AG08395 (cell line): ENCODE results near the gene MAST2.
A peak's percentile ranks its signal among the peaks of the same experiment; 100 is the strongest.
"Not testable (repeated sequence)": the region's sequence is repeated elsewhere in the genome, so short reads cannot be mapped to it uniquely, and the experiment has no call there.

Source experiments
- DNase-seq: peaks from one replicate; pipeline ENCODE4 v3.0.0; 2012; ENCODE audit warnings: mixed read lengths, low spot score

MAST2 gene

DNA sequence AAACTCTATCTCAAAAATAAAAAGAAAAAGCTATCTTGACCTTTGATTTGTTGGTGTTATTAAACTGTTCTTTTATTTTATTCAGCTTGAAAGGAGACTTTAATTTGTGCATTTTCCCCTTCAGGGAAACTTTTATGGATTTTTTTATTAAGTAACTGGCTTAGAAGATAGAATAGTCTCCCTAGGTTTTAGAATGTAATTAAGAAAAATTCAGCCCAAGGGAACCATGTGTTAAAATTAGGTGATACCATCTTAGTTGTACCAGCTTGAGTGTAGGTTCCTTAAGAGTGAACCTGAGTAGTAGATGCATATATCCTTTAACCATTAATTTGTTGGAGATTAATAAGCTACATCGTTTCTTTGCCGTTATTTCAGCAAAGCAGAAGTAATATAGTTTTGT, 11.4 kb downstream of the MAST2 start:
- DNase-seq: no peak

DNA sequence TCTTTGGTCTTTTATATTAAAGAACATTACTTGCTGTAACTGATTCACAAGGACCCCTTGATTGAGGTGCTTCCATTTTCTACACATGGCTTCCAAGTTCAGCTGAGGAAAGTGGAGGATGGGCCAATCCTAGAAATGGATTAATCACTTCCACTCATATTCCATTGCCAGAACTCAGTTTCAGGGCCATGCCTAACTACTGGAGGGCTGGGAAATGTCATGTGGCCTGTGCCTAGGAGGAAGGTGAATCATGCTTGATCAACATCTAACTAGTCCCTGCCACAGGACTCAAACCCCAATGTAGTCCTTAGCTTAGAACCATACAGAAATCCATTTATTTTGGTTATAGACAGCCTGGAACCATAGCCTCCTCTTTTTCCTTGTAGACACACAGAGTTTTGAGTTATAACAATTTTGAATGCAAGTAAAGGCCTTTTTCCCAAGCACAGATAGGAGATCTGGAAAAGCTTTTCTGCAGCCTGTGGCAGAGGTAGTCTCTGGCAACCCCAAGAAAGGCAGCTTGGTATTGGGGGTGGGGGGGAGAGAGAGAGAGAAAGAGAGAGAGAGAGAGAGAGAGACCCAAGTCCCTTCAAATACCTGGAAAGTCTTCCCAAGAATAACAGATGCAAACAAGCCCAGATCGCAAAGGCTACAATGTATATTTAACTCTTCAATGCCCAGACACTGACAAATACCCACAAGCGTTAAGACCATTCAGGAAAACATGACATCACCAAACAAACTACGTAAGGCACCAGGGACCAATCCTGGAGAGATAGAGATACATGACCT, 12.5 kb downstream of the MAST2 start:
- DNase-seq: peak; percentile 47

DNA sequence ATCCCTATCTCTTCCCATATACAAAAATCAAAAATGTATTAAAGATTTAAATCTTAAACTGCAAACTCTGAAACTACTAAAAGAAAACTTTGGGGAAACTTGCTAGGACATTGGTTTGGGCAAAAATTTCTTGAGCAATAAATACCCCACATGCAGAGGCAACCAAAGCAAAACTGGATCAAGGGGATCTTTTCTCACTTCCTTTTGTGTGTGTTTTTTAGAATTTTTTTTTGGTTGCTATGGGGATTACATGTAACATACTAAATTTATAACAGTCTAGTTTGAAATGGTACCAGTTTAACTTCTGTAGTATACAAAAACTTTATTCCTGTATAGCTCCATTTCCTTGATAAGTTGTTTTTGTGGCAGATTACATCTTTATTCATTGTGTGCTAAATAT, 16.8 kb downstream of the MAST2 start:
- no peak for DNase-seq

DNA sequence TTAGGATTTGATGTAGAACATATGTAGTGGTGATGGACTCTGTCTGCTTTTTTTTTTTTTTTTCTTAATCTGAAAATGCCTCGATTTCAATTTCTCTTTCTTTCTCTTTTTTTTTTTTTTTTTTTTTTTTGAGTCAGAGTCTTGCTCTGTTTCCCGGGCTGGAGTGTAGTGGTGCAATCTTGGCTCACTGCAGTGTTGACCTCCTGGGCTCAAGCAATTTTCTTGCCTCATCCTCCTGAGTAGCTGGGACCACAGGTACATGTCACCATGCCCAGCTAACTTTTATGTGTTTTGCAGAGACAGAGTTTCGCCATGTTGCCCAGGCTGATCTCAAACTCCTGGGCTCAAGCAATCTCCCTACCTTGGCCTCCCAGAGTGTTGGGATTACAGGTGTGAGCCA, 17.4 kb downstream of the MAST2 start:
- no peak for DNase-seq

DNA sequence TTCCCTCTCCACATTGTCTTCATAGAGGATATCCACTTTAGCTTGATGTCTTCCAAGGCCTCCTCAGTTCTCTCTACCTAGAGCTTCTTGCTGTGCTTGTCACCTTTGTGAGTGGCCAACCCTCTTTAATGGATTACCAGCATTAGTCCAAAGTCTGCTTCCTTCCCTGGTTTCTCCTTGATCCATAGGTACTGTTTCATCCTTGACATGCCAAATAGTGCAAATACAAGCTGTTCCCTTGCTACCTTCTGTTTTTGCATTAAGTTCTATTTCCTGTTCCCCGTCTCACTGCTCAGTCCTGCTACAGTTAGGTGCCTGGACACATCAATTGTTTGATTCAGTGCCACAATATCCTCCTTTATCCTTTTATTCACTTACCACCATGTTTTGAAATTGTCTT, 19.2 kb downstream of the MAST2 start:
- no peak for DNase-seq

DNA sequence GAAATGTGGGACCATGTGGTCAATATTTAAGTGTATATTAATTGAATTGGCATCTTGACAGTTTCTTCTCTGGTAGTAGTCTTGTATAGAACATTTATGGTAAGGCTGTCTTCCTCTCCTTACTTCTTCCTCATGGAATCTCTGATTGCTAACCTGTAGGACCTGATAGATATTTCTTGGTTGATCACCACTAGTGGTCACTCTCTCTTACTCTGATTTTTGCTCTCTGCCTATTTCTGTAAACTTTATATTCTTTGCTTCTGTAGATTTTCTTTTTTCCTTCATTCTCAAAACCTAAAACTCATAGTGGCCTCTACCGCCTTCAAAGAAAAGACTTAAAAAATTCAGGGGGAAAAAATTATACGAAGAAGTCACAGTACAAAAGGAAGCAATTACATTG, 21.2 kb downstream of the MAST2 start:
- DNase-seq: no peak

DNA sequence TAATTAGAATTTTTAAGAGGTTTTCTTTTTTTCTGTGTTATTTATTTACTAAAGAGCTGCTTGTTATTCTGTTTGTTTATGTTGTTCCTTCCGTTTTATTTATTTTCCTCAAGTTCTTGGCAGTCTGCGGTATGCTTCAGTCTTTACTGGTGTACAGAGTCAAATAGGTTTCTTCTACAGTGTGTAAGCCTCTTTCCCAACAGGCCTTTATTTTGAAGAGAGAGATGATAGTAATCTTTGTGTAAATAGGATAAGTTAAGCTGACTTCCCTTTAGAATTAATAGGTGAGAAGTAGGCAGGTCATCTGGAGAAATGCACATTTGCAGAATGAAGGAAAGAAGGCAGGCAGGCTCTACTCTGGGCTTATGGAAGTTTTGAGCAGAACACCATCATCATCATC, 23.8 kb downstream of the MAST2 start:
- DNase-seq: no peak

DNA sequence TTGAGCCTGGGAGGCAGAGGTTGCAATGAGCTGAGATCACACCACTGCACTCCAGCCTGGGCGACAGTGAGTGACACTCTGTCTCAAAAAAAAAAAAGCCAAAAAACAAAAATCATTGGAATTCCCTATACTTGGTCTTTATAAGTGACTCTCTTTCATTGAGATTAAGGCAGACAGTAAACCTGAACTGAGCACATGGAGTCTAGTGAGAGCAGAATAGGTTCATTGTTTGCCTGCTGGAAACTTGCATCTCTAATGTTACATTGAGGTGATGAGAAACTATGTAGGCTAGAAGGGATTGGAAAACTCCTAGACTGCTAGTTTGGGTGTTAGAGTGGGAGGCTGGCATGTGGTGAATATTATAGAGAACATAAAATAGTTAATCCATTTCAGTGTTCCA, 25.4 kb downstream of the MAST2 start:
- no peak for DNase-seq

DNA sequence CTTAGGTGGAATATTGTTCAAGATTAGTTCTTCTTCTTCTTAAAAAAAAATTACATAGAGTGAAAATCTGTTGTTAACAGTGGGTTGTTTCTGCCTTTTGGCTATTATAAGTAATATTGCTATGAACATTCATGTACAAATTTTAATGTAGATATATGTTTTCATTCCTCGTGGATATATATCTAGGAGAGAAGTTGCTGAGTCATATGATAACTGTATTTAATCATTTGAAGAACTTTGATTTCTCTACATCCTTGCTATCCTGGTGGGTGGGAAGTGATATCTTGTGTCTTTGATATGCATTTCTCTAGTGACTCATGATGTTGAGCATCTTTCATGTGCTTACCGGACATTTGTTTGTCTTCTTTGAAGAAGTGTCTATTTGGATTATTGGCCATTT, 29.9 kb downstream of the MAST2 start:
- DNase-seq: no peak

DNA sequence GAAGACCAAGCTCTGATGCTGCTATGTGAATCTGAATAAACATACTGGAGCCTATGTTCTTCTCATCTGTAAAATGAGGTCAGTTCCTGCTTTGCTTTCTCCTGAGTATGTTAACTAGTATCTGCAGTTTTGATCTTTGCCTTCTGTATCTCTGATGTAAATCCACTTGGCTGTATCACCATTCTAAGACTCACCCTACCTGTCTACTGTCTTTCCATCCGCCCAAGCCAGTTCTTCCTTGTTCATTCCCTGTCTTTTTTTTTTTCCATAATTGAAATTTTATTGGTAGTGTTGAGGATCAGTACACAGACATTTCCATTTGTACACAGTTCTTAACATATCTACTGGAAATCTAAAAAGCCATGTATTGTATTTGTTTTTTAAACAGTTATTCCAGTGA, 31.3 kb downstream of the MAST2 start:
- no peak for DNase-seq

DNA sequence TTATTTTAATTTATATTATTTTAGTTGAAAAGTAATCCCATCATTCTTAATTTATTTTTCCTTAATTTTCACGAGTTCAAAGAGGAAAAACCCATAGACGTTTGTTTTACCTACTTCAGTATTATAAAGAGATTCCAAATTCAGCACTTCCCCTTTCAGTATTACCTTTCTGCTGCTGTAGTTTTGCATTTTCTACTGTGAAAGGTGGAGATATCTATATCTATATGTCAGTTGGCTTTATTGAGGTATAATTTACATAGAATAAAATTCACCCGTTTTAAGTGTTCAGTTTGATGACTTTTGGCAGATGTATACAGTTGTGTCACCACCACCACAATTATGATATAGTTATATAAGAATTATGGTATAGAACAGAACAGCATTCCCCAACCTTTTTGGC, 33.0 kb downstream of the MAST2 start:
- no peak for DNase-seq

DNA sequence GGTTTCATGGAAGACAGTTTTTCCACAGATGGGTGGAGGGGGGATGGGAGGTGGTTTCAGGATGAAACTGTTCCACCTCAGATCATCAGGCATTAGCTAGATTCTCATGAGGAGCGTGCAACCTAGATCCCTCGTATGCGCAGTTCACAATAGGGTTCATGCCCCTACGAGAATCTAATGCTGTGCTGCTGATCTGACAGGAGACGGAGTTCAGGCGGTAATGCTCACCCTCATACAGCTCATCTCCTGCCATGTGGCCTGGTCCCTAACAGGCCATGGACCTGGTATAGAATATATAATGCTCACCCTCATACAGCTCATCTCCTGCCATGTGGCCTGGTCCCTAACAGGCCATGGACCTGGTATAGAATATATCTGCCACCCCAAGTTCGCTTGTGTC, 33.4 kb downstream of the MAST2 start:
- DNase-seq: not testable (repeated sequence)

DNA sequence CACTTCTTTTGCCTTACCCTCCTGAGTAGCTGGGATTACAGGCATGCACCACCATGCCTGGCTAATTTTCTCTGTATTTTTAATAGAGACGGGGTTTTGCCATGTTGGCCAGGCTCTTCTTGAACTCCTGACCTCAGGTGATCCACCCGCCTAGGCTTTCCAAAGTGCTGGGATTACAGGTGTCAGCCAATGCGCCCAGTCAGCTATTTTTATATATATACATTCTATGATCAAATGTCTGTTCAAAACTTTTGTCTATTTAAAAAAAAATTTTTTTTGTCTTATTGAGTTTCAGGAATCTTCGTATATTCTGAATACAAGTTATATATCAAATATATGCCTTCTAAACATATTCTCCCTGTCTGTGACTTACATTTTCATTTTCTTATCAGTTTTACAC, 34.9 kb downstream of the MAST2 start:
- DNase-seq: not testable (repeated sequence)

DNA sequence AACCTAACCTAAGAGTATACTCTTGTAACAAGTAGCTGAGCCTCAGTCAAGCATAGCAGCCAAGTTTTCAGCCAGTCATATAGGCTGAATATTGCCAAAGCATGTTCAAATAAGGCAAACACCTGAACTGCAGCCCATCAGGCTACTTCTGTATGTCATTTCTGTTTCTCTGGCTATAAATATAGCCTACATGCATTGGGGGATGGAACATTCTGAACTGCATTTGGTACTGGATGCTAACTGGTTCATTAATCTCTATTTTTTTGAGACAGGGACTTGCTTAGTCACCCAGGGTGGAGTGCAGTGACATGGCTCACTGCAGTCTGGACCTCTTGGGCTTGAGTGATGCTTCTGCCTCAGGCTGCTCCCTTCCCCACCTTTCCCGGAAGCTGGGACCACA, 37.3 kb downstream of the MAST2 start:
- no peak for DNase-seq

DNA sequence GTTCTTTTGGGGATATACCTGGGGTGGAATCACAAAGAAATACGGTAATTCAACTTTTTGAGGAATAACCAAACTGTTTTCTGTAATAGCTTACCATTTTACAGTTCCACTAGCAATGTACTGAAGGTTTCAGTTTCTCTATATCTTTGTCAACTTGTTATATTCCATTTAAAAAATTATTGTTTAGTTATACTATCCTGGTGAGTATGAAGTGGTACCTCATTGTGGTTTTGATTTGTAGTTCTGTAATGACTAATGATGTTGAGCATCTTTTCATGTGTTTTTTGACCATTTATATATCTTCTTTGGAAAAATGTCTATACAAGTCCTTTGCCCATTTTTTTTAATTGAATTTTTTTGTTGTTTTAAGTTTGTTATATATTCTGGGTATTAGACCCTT, 39.4 kb downstream of the MAST2 start:
- DNase-seq: no peak

DNA sequence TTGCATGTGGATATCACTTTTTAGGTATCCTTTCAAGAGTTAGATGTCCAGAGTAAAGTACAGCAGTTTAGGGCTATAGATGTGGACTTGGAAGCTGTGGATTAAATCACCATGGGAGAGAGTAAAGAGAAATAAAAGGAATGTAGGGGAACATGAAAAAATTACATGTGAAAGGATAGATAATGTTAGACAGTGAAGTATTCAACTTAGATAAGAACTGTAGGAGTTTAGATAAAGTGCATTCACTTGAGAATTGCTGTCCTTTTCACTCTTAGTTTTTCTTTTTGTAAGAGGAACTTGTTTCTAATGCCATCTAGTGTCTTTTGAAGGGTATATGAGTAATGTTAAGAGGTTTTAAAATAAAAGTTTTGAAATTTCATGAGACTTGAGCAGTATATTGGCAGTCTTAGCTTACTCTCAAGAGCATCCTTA, 40.1 kb downstream of the MAST2 start:
- DNase-seq: peak; percentile 21

DNA sequence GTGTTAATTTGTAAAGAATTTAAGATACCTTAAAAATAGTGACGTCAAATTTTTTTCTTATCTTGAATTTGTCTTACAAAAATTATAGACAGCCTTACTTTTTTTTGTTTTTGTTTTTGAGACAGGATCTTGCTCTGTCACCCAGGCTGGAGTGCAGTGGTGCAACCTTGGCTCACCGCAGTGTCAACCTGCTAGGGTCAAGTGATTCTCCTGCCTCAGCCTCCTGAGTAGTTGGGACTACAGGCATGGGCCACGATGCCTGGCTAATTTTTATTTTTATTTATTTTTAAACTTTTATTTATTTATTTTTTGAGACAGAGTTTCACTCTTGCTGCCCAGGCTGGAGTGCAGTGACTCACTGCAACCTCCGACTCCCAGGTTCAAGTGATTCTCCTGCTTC, 40.6 kb downstream of the MAST2 start:
- DNase-seq: not testable (repeated sequence)

DNA sequence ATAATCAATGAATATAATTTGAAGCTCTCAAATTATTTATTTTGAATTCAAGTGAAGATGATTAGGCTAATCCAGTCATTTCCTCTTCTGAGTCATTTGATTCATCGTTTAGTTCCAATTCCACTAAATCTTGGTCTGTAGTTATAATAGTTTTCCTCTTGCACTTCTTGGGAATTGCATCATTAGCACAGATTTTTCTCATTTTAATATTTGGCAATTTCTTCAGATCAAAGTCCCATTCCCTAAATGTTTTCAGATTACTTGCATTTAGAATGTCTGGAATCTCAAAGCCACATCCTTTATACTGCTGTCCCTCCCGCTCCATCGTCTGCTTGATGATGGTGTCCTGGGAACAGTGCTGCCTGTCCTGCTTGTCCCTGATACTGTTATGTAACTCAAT, 43.5 kb downstream of the MAST2 start:
- peak; percentile 58 for DNase-seq

DNA sequence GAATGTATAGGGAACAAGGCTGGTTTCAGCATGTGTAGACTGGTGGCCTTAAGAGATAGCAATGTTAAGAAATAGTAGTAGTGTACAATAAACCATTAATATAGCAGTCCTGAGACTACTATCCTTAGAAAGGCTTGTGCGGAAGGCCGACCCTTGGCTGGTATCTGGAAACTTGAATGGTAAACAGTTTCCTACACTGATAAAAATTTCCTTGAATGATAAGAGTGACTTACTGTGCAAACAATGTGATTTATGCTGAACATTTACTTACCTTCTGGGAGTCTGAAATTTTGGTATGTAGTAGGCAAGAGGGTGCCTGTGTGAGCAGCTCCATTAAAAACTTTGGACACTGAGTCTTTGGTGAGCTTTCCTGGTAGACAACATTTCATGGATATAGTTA, 44.7 kb downstream of the MAST2 start:
- no peak for DNase-seq

DNA sequence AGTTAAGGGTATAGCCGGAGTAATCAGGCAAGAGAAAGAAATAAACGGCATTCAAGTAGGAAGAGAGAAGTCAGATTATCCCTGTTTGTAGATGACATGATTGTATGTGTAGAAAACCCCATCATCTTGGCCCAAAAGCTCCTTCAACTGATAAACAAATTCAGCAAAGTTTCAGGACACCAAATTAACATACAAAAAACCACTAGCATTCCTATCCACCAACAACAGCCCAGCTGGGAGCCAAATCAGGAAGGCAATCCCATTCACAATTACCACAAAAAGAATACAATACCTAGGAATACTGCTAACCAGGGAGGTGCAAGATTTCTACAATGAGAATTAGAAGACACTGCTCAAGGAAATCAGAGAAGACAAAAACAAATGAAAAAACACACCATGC, 45.3 kb downstream of the MAST2 start:
- DNase-seq: no peak

DNA sequence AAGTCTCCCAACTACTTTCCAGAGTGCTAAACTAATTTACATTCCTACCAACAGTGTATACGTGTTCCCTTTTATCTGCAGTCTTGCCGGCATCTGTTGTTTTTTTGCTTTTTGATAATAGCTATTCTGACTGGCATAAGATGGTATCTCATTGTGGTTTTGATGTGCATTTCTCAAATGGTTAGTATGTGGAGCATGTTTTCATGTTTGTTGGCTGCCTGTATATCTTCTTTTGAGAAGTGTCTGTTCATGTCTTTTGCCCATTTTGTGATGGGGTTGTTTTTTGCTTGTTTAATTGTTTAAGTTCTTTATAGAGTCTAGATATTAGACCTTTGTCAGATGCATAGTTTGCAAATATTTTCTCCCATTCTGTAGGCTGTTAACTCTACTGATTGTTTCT, 46.6 kb downstream of the MAST2 start:
- no peak for DNase-seq

DNA sequence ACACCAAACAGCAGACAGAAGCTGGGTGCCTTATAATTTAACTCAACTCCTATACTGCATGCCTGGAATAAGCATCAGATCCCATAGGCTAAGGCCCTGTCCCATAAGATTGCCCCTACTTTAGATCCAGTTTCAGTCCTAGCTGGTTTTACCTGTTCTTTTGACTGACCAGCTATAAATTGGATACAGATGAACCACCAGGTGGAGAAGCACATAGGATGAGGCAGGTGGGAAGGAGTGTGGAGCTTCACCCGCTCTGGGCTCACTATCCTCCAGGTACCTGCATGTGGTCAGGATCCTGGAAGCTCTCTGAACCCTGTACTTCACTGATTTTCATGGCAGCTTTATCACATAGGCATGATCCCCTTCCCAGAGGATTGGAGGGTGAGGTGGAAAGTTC, 51.3 kb downstream of the MAST2 start:
- no peak for DNase-seq

DNA sequence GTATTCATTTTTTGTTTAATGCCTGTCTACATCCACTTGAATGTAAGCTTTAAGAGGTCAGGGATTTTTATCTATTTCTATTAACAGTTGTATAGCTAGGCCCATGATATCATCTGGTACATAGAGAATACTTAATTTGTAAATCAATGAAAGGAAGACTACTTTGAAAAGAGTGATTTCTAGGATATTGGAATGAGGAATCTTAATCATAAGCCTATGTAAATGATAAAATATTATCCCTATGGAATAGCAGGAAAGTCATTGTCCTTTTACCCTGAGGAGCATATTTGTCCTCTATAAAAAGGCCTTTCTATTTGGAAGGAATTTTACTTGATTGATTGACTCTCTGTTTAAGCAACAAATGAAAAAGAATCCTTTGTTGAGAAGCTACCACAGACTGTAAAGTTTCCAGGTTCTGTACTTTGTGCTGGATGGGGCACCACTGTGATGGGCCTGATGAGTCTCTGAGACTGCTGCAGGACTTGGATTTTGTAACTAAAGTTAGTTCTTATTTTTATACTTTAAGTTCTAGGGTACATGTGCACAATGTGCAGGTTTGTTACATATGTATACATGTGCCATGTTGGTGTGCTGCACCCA, 53.8 kb downstream of the MAST2 start:
- DNase-seq: no peak
